ENCODE results near the gene GPR161. TPM values are rescaled to one million over a fixed set of nuclear protein-coding genes. Genes with fewer than 3 reads are reported as not detected.

Gene GPR161
- total RNA-seq, 3 donors from 2014 or later (not counting 1 experiment from before 2014, with no cell fraction given): not detected

DNA sequence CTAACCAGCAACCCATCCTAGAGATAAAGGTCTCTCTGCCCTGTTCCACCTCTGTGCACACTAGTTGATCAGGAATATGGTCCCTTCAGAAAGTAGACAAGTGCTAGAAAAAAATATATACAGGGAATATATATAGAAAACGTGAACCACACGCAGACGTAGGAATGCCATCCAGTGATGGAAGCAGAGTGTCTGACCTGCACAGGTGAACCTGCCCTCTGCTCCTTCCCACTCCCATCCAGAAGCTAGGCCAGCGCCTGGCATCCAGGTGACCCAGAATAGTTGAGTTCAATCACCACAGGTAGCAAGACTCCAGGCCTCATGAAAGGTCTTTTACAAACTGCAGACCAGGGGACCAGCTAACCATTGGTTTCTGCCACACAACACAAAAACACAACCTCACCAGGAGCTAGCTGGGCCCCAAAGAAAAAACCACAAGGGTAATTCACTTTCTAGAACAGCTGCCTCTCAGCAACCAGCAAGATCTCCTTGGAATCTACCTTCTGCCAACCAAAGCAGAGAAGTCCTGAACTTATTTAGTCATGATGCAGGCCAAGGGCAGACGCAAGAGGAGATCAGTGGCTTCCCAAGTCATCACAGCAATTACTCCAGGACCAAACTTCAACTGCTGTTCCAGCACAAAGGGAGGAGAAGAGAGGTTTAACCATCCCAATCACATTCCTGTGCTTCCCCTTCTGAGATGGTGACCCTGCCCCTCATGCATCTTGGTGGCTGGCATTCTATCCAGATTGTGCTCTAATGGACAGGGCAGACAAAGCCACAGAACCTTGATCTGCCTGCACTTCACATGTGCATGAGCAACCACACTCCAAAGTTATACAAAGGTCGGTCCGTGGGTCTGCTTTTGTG lies 53.0 kb downstream of the GPR161 start:
- H3K4me3 Mint-ChIP-seq: no peak overlapping the region
- Histone ChIP-seq H3K36me3 (ENCODE audit: control insufficient read depth, insufficient read depth, low read length) (no peaks in the 10 kb centered on the region), H3K27me3 (ENCODE audit: control insufficient read depth, insufficient read depth, low read length) (no peaks in the 10 kb centered on the region), H3K9me3 (ENCODE audit: control insufficient read depth, insufficient read depth, low read length) (no peaks in the 10 kb centered on the region), H3K4me3 (ENCODE audit: low read length) (no peak overlapping the region), H3K4me1 (ENCODE audit: control insufficient read depth, insufficient read depth, low read length) (peaks cover 5% of the 10 kb centered on the region), H3K27ac (ENCODE audit: low read length) (no peak overlapping the region)
- ATAC-seq (no peak), DNase-seq (peak in 1 of 2 donors; percentile 8)
- TF ChIP-seq, protein P1, sequence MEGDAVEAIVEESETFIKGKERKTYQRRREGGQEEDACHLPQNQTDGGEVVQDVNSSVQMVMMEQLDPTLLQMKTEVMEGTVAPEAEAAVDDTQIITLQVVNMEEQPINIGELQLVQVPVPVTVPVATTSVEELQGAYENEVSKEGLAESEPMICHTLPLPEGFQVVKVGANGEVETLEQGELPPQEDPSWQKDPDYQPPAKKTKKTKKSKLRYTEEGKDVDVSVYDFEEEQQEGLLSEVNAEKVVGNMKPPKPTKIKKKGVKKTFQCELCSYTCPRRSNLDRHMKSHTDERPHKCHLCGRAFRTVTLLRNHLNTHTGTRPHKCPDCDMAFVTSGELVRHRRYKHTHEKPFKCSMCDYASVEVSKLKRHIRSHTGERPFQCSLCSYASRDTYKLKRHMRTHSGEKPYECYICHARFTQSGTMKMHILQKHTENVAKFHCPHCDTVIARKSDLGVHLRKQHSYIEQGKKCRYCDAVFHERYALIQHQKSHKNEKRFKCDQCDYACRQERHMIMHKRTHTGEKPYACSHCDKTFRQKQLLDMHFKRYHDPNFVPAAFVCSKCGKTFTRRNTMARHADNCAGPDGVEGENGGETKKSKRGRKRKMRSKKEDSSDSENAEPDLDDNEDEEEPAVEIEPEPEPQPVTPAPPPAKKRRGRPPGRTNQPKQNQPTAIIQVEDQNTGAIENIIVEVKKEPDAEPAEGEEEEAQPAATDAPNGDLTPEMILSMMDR (IDR thresholded peaks at IDR 0.05): no peak
- H3K36me3 Mint-ChIP-seq: no peaks in the 10 kb centered on the region
- no peaks in the 10 kb centered on the region for H3K27me3 Mint-ChIP-seq (ENCODE audit: low read depth in 2 of 2)
- intact Hi-C loops (cut with micrococcal nuclease): no loop called here
- H3K27ac Mint-ChIP-seq: no peak overlapping the region
- WGBS (ENCODE audit: insufficient coverage): 98% methylated on average over 7 of the region's 7 CpGs
- H3K4me1 Mint-ChIP-seq: no peaks in the 10 kb centered on the region
- no peaks in the 10 kb centered on the region for H3K9me3 Mint-ChIP-seq

DNA sequence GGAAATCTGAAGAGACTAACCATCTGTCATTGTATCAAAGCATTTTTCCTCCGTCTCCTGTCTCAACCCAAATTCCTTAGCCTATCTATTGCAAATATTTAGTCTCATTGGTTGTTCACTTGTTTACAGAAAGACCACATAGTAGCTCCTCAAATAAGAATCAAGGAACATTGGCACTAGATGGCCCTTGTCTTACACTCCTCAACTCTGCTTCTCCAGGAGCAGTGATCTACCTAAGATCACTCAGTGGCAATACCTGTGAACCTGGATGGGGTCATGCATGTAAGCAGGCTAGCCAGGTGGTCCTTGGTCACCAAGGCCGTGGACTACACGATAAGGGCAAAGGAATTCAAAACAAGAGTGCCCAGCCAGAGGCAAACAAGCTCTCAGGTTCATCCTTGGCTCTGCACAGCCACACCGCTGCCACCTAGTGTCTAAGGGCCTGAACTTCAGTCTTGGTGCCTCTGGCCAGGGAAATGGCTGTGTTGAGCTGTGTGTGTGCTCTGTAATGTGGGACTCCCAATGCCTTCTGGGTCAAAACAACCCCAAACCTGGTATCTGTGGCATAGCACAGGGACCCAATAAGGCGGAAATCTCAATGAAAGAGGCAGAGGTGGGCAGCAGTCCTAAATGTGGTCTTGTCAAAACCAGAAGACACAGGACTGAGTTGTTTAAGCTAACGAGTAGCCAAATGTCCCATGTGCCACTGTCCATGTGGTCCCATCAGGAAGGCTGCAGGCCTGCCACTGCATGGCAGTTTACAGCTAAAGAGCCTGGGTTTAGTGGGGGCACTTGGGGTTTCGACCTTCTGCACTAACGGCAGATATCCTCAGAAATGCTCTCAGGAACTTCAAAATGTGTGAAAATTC lies 54.5 kb downstream of the GPR161 start:
- Mint-ChIP-seq H3K27ac (no peak overlapping the region), H3K4me3 (no peak overlapping the region), H3K27me3 (ENCODE audit: low read depth in 2 of 2) (no peaks in the 10 kb centered on the region), H3K4me1 (no peaks in the 10 kb centered on the region), H3K9me3 (no peaks in the 10 kb centered on the region), H3K36me3 (no peaks in the 10 kb centered on the region)
- Histone ChIP-seq H3K9me3 (ENCODE audit: control insufficient read depth, insufficient read depth, low read length) (no peaks in the 10 kb centered on the region), H3K27ac (ENCODE audit: low read length) (no peak overlapping the region), H3K4me1 (ENCODE audit: control insufficient read depth, insufficient read depth, low read length) (peaks cover 5% of the 10 kb centered on the region), H3K36me3 (ENCODE audit: control insufficient read depth, insufficient read depth, low read length) (peaks cover 4% of the 10 kb centered on the region), H3K4me3 (ENCODE audit: low read length) (no peak overlapping the region), H3K27me3 (ENCODE audit: control insufficient read depth, insufficient read depth, low read length) (no peaks in the 10 kb centered on the region)
- WGBS (ENCODE audit: insufficient coverage): 59% methylated on average over 8 of the region's 8 CpGs
- intact Hi-C loops (cut with micrococcal nuclease): no loop called here
- ATAC-seq (peak; percentile 80 to 91 (median 88)), DNase-seq (peak; percentile 34 to 76)
- TF ChIP-seq, protein P1 (IDR thresholded peaks at IDR 0.05): peak; percentile 76

DNA sequence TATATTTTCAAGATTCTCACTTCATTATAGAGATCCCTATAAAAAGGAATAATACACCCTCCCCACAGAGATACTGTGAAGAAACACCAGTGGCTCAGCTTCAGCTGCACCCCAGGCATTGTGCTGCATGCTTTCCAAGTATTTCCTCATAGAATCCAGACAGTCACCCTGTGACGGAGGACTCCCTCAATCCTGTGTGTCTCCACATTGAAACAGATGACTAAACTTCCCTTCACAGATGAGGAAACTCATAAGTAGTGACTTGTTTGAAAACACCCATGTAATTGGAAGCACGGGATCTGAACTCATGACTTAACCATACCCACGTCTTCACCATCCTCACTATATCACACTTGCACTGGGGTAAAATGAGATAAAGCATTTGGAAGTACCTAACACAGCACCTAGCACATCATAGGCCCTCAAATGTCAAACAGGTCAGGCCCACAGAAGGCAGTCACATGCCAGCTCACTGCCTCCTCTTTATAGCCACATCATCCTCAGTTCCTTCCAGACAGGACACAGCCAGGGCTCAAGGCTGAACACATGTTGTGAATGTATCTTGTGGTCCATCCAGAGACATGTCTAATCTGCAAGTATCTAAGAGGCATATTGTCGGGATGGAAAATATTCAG lies 55.2 kb downstream of the GPR161 start:
- Mint-ChIP-seq H3K4me3 (no peak overlapping the region), H3K27me3 (ENCODE audit: low read depth in 2 of 2) (no peaks in the 10 kb centered on the region), H3K4me1 (no peaks in the 10 kb centered on the region), H3K36me3 (peaks cover 6% of the 10 kb centered on the region), H3K27ac (no peak overlapping the region), H3K9me3 (no peaks in the 10 kb centered on the region)
- TF ChIP-seq, protein P1 (IDR thresholded peaks at IDR 0.05): no peak
- H3K36me3 ChIP-seq (ENCODE audit: control insufficient read depth, insufficient read depth, low read length): peaks cover 12% of the 10 kb centered on the region
- no peak overlapping the region for H3K27ac ChIP-seq (ENCODE audit: low read length)
- no peaks in the 10 kb centered on the region for H3K27me3 ChIP-seq (ENCODE audit: control insufficient read depth, insufficient read depth, low read length)
- intact Hi-C loops (cut with micrococcal nuclease): no loop called here
- no peak for ATAC-seq
- no peak for DNase-seq
- H3K4me1 ChIP-seq (ENCODE audit: control insufficient read depth, insufficient read depth, low read length): peaks cover 5% of the 10 kb centered on the region
- no peak overlapping the region for H3K4me3 ChIP-seq (ENCODE audit: low read length)
- 91% methylated on average over 4 of the region's 4 CpGs for WGBS (ENCODE audit: insufficient coverage)
- H3K9me3 ChIP-seq (ENCODE audit: control insufficient read depth, insufficient read depth, low read length): no peaks in the 10 kb centered on the region

All from natural killer cell (primary cell).